NCI-H2227 (cell line): ENCODE results near the gene SGCE.

ENCODE experiments used
- DNase-seq: peaks from one replicate; lab custom pipeline; 2025; ENCODE audit not compliant: unreplicated experiment; lab: John Stamatoyannopoulos, UW

SGCE gene

GRCh38 chr7:94575646-94576045 lies 80.3 kb downstream of the SGCE start:
- DNase-seq, result no peak

- DNase-seq, result no peak
Measured at GRCh38 chr7:94571816-94572215, 84.1 kb downstream of the SGCE start.

GRCh38 chr7:94567396-94567795 lies 88.5 kb downstream of the SGCE start:
- no peak for DNase-seq

GRCh38 chr7:94565247-94565894 lies 90.6 kb downstream of the SGCE start:
- no peak for DNase-seq

- no peak for DNase-seq
Measured at GRCh38 chr7:94562525-94562924, 93.4 kb downstream of the SGCE start.

GRCh38 chr7:94561841-94562514 lies 94.0 kb downstream of the SGCE start:
- DNase-seq, result no peak

GRCh38 chr7:94559972-94560371 lies 96.0 kb downstream of the SGCE start:
- no peak for DNase-seq

- no peak for DNase-seq
Measured at GRCh38 chr7:94557215-94557614, 98.7 kb downstream of the SGCE start.

- no peak for DNase-seq
Measured at GRCh38 chr7:94556028-94556427, 99.9 kb downstream of the SGCE start.

GRCh38 chr7:94547126-94547525 lies 108.8 kb downstream of the SGCE start:
- DNase-seq, result no peak

GRCh38 chr7:94540428-94540827 lies 115.5 kb downstream of the SGCE start:
- no peak for DNase-seq
